KBM-7 (cell line): ENCODE data around the gene HK1.
A peak's percentile ranks its signal among the peaks of the same experiment; 100 is the strongest.

Experiments used
- DNase-seq: peaks from one replicate; pipeline ENCODE4 v3.0.0-alpha.2; 2015
- in situ Hi-C: fragments of 300-500 bp; cut with MboI; formaldehyde crosslinking; loops from 2 replicates; pipeline ENCODE4 v1.14.3; 2020; ENCODE audit warnings: low sequenced_read_pairs, low pct_unique_long_range_greater_than_20kb, mixed read lengths

HK1 gene

GRCh38 chr10:69278446-69278963, at the start of gene HK1:
HK1 (plus strand) TSS chr10:69278496.
- in situ Hi-C loops: no loop called here
- DNase-seq: no peak

GRCh38 chr10:69229616-69229916, 48.7 kb upstream of the HK1 start:
- DNase-seq: no peak

GRCh38 chr10:69230128-69230527, 48.2 kb upstream of the HK1 start:
- no peak for DNase-seq
- in situ Hi-C loops: loop anchor here (25.0 kb wide), 1 partner anchor 282 kb away; no protein-coding TSS in a partner anchor

More at GRCh38 chr10:69229616-69229916, 48.7 kb upstream of the HK1 start:
- in situ Hi-C loops: loop anchor here (25.0 kb wide), 1 partner anchor 283 kb away; no protein-coding TSS in a partner anchor

- DNase-seq: no peak
- in situ Hi-C loops: loop anchor here (25.0 kb wide), 1 partner anchor 280 kb away; no protein-coding TSS in a partner anchor
These were observed 46.0 kb upstream of the HK1 start for GRCh38 chr10:69232252-69232651.

- no peak for DNase-seq
- in situ Hi-C loops: loop anchor here (25.0 kb wide), 1 partner anchor 279 kb away; no protein-coding TSS in a partner anchor
These were observed 45.4 kb upstream of the HK1 start for GRCh38 chr10:69232736-69233480.

GRCh38 chr10:69234447-69234846, 43.8 kb upstream of the HK1 start:
- in situ Hi-C loops: loop anchor here (25.0 kb wide), 1 partner anchor 278 kb away; no protein-coding TSS in a partner anchor
- no peak for DNase-seq

GRCh38 chr10:69237528-69238159, 40.7 kb upstream of the HK1 start:
- DNase-seq: peak; percentile 86
- in situ Hi-C loops: loop anchor here (25.0 kb wide), 1 partner anchor 275 kb away; no protein-coding TSS in a partner anchor

- DNase-seq: no peak
- in situ Hi-C loops: loop anchor here (25.0 kb wide), 1 partner anchor 273 kb away; no protein-coding TSS in a partner anchor
These were observed 39.2 kb upstream of the HK1 start for GRCh38 chr10:69239136-69239535.

GRCh38 chr10:69239816-69240434, 38.4 kb upstream of the HK1 start:
- DNase-seq: no peak
- in situ Hi-C loops: loop anchor here (25.0 kb wide), 1 partner anchor 272 kb away; no protein-coding TSS in a partner anchor

GRCh38 chr10:69240455-69240854, 37.8 kb upstream of the HK1 start:
- no peak for DNase-seq
- in situ Hi-C loops: loop anchor here (25.0 kb wide), 1 partner anchor 272 kb away; no protein-coding TSS in a partner anchor

- in situ Hi-C loops: loop anchor here (25.0 kb wide), 1 partner anchor 271 kb away; no protein-coding TSS in a partner anchor
- DNase-seq: no peak
These were observed 36.7 kb upstream of the HK1 start for GRCh38 chr10:69241575-69241974.

- in situ Hi-C loops: loop anchor here (25.0 kb wide), 1 partner anchor 270 kb away; no protein-coding TSS in a partner anchor
- no peak for DNase-seq
These were observed 36.0 kb upstream of the HK1 start for GRCh38 chr10:69242040-69242851.

GRCh38 chr10:69242852-69243212, 35.5 kb upstream of the HK1 start:
- DNase-seq: no peak
- in situ Hi-C loops: loop anchor here (25.0 kb wide), 1 partner anchor 269 kb away; no protein-coding TSS in a partner anchor

GRCh38 chr10:69243817-69244216, 34.5 kb upstream of the HK1 start:
- in situ Hi-C loops: loop anchor here (25.0 kb wide), 1 partner anchor 268 kb away; no protein-coding TSS in a partner anchor

GRCh38 chr10:69246036-69246435, 32.3 kb upstream of the HK1 start:
- DNase-seq: no peak
- in situ Hi-C loops: loop anchor here (5.0 to 25.0 kb wide), 2 partner anchors 136 to 266 kb away; no protein-coding TSS in a partner anchor

More at GRCh38 chr10:69243817-69244216, 34.5 kb upstream of the HK1 start:
- no peak for DNase-seq

- in situ Hi-C loops: loop anchor here (5.0 to 25.0 kb wide), 2 partner anchors 136 to 266 kb away; no protein-coding TSS in a partner anchor
- no peak for DNase-seq
These were observed 31.5 kb upstream of the HK1 start for GRCh38 chr10:69246581-69247312.

GRCh38 chr10:69247313-69247710, 31.0 kb upstream of the HK1 start:
- in situ Hi-C loops: loop anchor here (5.0 to 25.0 kb wide), 2 partner anchors 135 to 265 kb away; no protein-coding TSS in a partner anchor

More at GRCh38 chr10:69247313-69247710, 31.0 kb upstream of the HK1 start:
- DNase-seq: no peak
